GM12878 (cell line): ENCODE results near the gene IGLL1. TPM values are rescaled to one million over a fixed set of nuclear protein-coding genes. Genes with fewer than 3 reads are reported as not detected.
"Not testable (repeated sequence)": the region's sequence is repeated elsewhere in the genome, so short reads cannot be mapped to it uniquely, and the experiment has no call there.

ENCODE experiments used
- ATAC-seq: fragments of 200-7000 bp; cut with Tn5 transposase; 3 replicates; pipeline ENCODE4 v1.9.1; 2020; ENCODE audit warnings: mild to moderate bottlenecking, moderate library complexity
- BruUV-seq: library from RNA; stranded (reverse); fragments of 400-500 nt; replicated peaks from 2 replicates; lab custom pipeline; 2021; lab: Mats Ljungman, UMichigan
- CTCF ChIA-PET: fragments of 300-600 bp; sonication (Branson Sonifier 250); formaldehyde crosslinking; extraction: SDS; loops from one replicate; lab custom pipeline; 2021; ENCODE audit warnings: inconsistent platforms; lab: Yijun Ruan, JAX
- POLR2A ChIA-PET: fragments of 350-600 bp; formaldehyde crosslinking; extraction: SDS; loops from one replicate; lab custom pipeline; 2021; ENCODE audit warnings: inconsistent platforms; lab: Charles Lee
- RAD21 ChIA-PET: fragments of 300-600 bp; sonication (Branson Sonifier 250); formaldehyde crosslinking; loops from one replicate; lab custom pipeline; 2023; ENCODE audit warnings: antibody characterized with exemption; ENCODE audit not compliant: unreplicated experiment; lab: Charles Lee
- SMC1A ChIA-PET: fragments of 300-600 bp; sonication (Branson Sonifier 250); formaldehyde crosslinking; loops from one replicate; lab custom pipeline; 2023; ENCODE audit not compliant: unreplicated experiment, uncharacterized antibody; lab: Charles Lee
- DNase-seq: peaks from one replicate; pipeline ENCODE4 v3.0.0-alpha.2; 2011; ENCODE audit warnings: low read depth, low spot score
- FAIRE-seq: peaks from 3 replicates; lab custom pipeline; 2011; peaks lifted over from hg19 to GRCh38; lab: Jason Lieb, UNC
- H2AFZ ChIP-seq: 2 replicates; pipeline ENCODE4 v1.6.0; 2011; ENCODE audit warnings: low read depth, low read length, control low read depth; ENCODE audit not compliant: control insufficient read depth
- H3K27ac ChIP-seq: 2 replicates; pipeline ENCODE4 v1.5.1; 2011; ENCODE audit warnings: control low read depth; ENCODE audit not compliant: control insufficient read depth, insufficient read depth
- H3K27me3 ChIP-seq, 2 experiments: replicated peaks in 1 of 2; 2 replicates each; pipeline versions ENCODE4 v1.6.0 to v1.6.1; 2011; ENCODE audit warnings: low read length in 1 of 2; ENCODE audit not compliant: control insufficient read depth in 2 of 2, insufficient read depth in 2 of 2
- H3K36me3 ChIP-seq, 2 experiments: 2 replicates each; pipeline ENCODE4 v1.5.1; 2011; ENCODE audit warnings: low read length in 1 of 2; ENCODE audit not compliant: control insufficient read depth in 2 of 2, insufficient read depth in 2 of 2
- H3K4me1 ChIP-seq: 2 replicates; pipeline ENCODE4 v1.6.1; 2011; ENCODE audit warnings: mild to moderate bottlenecking, low read length, moderate library complexity, mixed read lengths; ENCODE audit not compliant: control insufficient read depth, insufficient read depth
- H3K4me2 ChIP-seq: 2 replicates; pipeline ENCODE4 v1.6.0; 2011; ENCODE audit warnings: control low read depth; ENCODE audit not compliant: control insufficient read depth, insufficient read depth
- H3K4me3 ChIP-seq: fragments of 200-600 bp; sonication (generic); 2 replicates; pipeline ENCODE4 v1.5.1; 2016
- H3K79me2 ChIP-seq: 2 replicates; pipeline ENCODE4 v1.6.0; 2011; ENCODE audit warnings: low read length; ENCODE audit not compliant: control insufficient read depth, insufficient read depth
- H3K9ac ChIP-seq: 2 replicates; pipeline ENCODE4 v1.8.0; 2011; ENCODE audit warnings: low read length, control low read depth, mixed read lengths; ENCODE audit not compliant: control insufficient read depth, insufficient read depth
- H3K9me3 ChIP-seq: replicated peaks from 3 replicates; pipeline ENCODE4 v1.5.1; 2011; ENCODE audit warnings: mild to moderate bottlenecking, low read length; ENCODE audit not compliant: control insufficient read depth, insufficient read depth
- H4K20me1 ChIP-seq: 2 replicates; pipeline ENCODE4 v1.6.0; 2011; ENCODE audit not compliant: control insufficient read depth, insufficient read depth
- WGBS: methylation state at CpG from one replicate; pipeline ENCODE4 v1.1.6; 2016; ENCODE audit warnings: low lambda C conversion rate; ENCODE audit not compliant: insufficient replicate concordance, insufficient coverage; ENCODE audit errors: missing lambda C conversion rate; 5-methylcytosine and 5-hydroxymethylcytosine counted together
- in situ Hi-C: fragments of 300-500 bp; cut with MboI; formaldehyde crosslinking; loops from 9 replicates; pipeline ENCODE4 v1.14.3; 2018; ENCODE audit warnings: mixed read lengths
- intact Hi-C: fragments of 100-400 bp; cut with micrococcal nuclease; formaldehyde crosslinking; loops from one replicate; pipeline ENCODE4 v1.14.2; 2022; ENCODE audit not compliant: unreplicated experiment
- polyA plus RNA-seq, 11 experiments: library from polyadenylated mRNA; depleted of rRNA in 4 of 11; unstranded in 6 of 11; stranded (reverse) in 5 of 11; fragments of >200 nt; fragmentation: Nextera tagmentation in 4 of 11; fragmentation: Illumina TruSeq in 1 of 11; extraction: Ambion mirVana in 4 of 11; extraction: Trizol in 1 of 11; gene quantifications; 1 replicate in 1 of 11; 2 replicates in 10 of 11; pipeline versions ENCODE4 v1.2.1 to v1.2.3, GENCODE V29; 2011 to 2016; ENCODE audit warnings: inconsistent platforms in 2 of 11, missing spikeins in 2 of 11, low read depth in 1 of 11
- total RNA-seq, 4 experiments: library from RNA; depleted of rRNA in 3 of 4; stranded (reverse); fragments of >200 nt in 3 of 4; fragmentation: Illumina TruSeq in 1 of 4; extraction: Trizol in 1 of 4; gene quantifications; 2 replicates each; pipeline versions ENCODE4 v1.2.1 to v1.2.3, GENCODE V29; 2013 to 2021

IGLL1 gene
- total and polyA plus RNA-seq, 10 of the 15 experiments (the other 5 are each of a cell fraction or from before 2014, with no cell fraction given): not detected

DNA sequence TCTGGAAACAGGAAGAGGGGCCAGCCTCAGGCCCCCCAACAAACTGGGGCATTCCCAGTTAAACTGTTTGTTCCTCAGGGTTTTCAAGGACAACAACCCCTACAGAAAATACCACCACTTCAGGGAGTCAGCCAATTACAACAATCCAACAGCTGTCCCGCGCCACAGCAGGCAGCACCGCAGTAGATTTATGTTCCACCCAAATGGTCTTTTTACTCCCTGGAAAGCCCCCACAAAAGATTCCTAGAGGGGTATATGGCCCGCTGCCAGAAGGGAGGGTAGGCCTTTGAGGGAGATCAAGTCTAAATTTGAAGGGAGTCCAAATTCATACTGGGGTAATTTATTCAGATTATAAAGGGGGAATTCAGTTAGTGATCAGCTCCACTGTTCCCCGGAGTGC lies 39.3 kb downstream of the IGLL1 start:
- BruUV-seq, FAIRE-seq, H3K27me3 ChIP-seq, H3K4me2 ChIP-seq, H3K9me3 ChIP-seq, DNase-seq, ATAC-seq, POLR2A ChIA-PET, H4K20me1 ChIP-seq, H3K36me3 ChIP-seq, H3K9ac ChIP-seq, H3K4me3 ChIP-seq, H3K79me2 ChIP-seq, H3K27ac ChIP-seq, in situ Hi-C loops, H2AFZ ChIP-seq, RAD21 ChIA-PET, H3K4me1 ChIP-seq: not testable (repeated sequence)
- intact Hi-C loops: loop anchor here (1.0 to 5.0 kb wide), 2 partner anchors 50 to 226 kb away; partner anchors contain the start of gene CHCHD10
- CTCF ChIA-PET: interaction anchor here (0.9 kb wide), 1 partner anchor 310 kb away, joined by 3 read pairs; no protein-coding TSS in a partner anchor
- 64% methylated on average over 4 of the region's 5 CpGs for WGBS
- SMC1A ChIA-PET: interaction anchor here (0.7 kb wide), 1 partner anchor 70 kb away, joined by 3 read pairs; no protein-coding TSS in a partner anchor

DNA sequence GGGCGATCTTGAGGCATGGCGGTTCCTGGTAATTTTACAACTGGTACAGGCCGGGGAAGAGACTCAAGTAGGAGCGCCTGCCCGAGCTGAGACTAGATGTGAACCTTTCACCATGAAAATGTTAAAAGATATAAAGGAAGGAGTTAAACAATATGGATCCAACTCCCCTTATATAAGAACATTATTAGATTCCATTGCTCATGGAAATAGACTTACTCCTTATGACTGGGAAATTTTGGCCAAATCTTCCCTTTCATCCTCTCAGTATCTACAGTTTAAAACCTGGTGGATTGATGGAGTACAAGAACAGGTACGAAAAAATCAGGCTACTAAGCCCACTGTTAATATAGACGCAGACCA lies 40.3 kb downstream of the IGLL1 start:
- SMC1A ChIA-PET, in situ Hi-C loops, ATAC-seq, H4K20me1 ChIP-seq, H3K9ac ChIP-seq, H3K36me3 ChIP-seq, DNase-seq, H3K4me3 ChIP-seq, H3K27ac ChIP-seq, POLR2A ChIA-PET, H3K79me2 ChIP-seq, H3K4me2 ChIP-seq, H3K27me3 ChIP-seq, BruUV-seq, H3K4me1 ChIP-seq, FAIRE-seq, H3K9me3 ChIP-seq, H2AFZ ChIP-seq: not testable (repeated sequence)
- intact Hi-C loops: loop anchor here (1.0 to 10.0 kb wide), 3 partner anchors 154 to 227 kb away; partner anchors contain the start of gene CHCHD10
- ChIA-PET CTCF (interaction anchor here (1.3 kb wide), 1 partner anchor 310 kb away, joined by 3 read pairs; no protein-coding TSS in a partner anchor), RAD21 (interaction anchor here (1.0 kb wide), 1 partner anchor 154 kb away, joined by 3 read pairs; no protein-coding TSS in a partner anchor)
- WGBS: 0% methylated on average over 6 of the region's 7 CpGs
